GM21619 (cell line): ENCODE measurements around the gene PCDHB4.
"Not testable (repeated sequence)": the region's sequence is repeated elsewhere in the genome, so short reads cannot be mapped to it uniquely, and the experiment has no call there.

Source experiments
- ATAC-seq: cut with Tn5 transposase; IDR thresholded peaks from one replicate; pipeline ENCODE4 v1.9.1; 2021; ENCODE audit not compliant: unreplicated experiment

The PCDHB4 gene

GRCh38 chr5:141121563-141121962 is at the start of gene PCDHB4:
TSS of gene PCDHB4 (plus strand) at chr5:141121818. CDS start at chr5:141121999, 181 bp downstream.
- ATAC-seq: no peak

GRCh38 chr5:141077826-141078225 is 43.8 kb upstream of the PCDHB4 start:
- no peak for ATAC-seq

DNA sequence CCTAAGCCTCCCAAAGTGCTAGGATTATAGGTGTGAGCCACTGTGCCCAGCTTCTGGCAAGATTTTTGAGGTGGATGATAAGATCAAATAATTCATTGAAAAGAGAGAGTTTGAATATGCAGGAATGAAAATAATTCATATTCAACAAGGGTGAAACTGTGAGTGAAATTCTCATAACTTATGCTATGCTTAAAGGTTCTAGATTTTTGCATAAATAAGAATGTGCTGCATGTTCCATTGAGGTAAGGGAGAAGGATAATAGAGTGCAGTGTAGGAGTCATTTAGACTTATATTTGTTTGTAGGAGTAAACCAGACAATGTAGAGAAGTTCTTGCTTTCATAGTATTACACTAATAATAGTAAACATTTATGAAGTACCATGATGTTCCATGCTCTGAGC is 39.4 kb upstream of the PCDHB4 start:
- ATAC-seq: no peak

DNA sequence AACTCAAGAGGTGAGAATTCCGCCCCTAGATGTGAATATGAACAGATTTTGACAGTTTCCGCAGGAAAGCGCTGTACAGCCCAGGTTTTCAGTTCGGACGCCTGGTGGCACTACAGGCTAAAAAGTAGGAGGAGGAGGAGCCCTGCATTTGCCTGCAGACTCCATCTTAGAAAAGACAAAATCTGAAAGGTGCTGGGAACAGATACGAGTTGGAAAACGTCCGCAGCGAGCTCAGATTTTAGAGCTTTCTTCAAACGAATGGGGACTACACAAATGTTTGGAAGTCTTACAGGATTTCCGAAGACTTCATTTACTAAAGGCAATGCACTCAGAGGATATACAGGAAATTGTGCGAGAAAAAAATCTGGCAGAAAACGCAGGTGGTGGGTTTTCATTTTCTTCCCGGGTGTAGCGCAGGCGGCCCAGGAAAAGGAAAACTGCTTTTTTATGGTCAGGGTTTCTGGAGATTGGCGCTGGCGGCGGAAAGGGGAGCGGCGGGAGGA is 37.1 kb upstream of the PCDHB4 start:
- ATAC-seq: no peak

DNA sequence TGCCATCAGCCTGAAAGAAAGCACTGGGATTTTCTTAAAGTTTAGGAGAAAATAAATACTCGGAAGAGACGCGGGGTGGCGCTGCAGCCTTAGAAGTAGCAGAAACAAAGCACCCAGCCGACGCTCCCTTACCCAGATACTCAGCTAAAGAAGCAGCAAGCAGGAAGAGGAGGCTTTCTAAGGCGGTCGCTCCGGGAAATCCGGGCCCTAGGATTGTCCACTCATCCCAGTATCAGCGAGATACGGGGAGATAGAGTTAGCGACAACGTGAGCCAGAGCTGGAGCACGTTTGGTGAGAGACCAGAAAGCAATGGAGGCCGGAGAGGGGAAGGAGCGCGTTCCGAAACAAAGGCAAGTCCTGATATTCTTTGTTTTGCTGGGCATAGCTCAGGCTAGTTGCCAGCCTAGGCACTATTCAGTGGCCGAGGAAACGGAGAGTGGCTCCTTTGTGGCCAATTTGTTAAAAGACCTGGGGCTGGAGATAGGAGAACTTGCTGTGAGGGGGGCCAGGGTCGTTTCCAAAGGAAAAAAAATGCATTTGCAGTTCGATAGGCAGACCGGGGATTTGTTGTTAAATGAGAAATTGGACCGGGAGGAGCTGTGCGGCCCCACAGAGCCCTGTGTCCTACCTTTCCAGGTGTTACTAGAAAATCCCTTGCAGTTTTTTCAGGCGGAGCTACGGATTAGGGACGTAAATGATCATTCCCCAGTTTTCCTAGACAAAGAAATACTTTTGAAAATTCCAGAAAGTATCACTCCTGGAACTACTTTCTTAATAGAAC is 26.9 kb upstream of the PCDHB4 start, which contains the start of gene PCDHB2:
TSS of gene PCDHB2 (plus strand) at position 135 of the 782 bp plus-strand sequence. CDS start at position 311, 176 bp downstream.
- no peak for ATAC-seq

GRCh38 chr5:141095263-141095641 is 26.4 kb upstream of the PCDHB4 start:
- no peak for ATAC-seq

GRCh38 chr5:141096181-141096580 is 25.4 kb upstream of the PCDHB4 start:
- not testable (repeated sequence) for ATAC-seq

GRCh38 chr5:141096586-141096985 is 25.0 kb upstream of the PCDHB4 start:
- ATAC-seq: not testable (repeated sequence)

DNA sequence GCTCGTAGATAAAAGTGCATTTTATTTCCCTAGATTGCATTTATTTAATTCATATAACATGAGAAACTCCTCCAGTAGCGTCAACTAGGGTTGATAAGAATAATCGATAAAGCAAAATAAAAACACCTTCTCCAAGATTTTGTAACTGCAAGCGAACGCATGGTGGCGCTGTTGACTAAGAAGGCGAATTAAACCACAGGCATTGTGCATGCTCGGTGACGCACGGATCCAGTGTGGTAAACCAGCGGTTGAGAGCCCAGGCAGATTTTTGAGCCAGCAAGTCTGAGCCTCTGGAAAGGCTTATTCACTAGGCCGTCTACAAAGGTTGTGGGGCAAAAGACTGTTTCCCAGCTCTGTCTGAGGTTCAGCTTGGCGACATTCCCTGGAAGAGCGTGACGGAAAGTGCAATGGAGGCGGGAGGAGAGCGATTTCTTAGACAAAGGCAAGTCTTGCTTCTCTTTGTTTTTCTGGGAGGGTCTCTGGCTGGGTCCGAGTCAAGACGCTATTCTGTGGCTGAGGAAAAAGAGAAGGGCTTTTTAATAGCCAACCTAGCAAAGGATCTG is 21.3 kb upstream of the PCDHB4 start, which contains the start of gene PCDHB3:
TSS of gene PCDHB3 (plus strand) at position 231 of the 563 bp plus-strand sequence. CDS start at position 408, 177 bp downstream.
- no peak for ATAC-seq

- ATAC-seq: no peak
These were observed 20.6 kb upstream of the PCDHB4 start for GRCh38 chr5:141101059-141101458.

DNA sequence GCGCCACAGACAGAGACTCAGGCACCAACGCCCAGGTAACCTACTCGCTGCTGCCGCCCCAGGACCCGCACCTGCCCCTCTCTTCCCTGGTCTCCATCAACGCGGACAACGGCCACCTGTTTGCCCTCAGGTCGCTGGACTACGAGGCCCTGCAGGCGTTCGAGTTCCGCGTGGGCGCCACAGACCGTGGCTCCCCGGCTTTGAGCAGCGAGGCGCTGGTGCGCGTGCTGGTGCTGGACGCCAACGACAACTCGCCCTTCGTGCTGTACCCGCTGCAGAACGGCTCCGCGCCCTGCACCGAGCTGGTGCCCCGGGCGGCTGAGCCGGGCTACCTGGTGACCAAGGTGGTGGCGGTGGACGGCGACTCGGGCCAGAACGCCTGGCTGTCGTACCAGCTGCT is 19.5 kb upstream of the PCDHB4 start:
- ATAC-seq: not testable (repeated sequence)

DNA sequence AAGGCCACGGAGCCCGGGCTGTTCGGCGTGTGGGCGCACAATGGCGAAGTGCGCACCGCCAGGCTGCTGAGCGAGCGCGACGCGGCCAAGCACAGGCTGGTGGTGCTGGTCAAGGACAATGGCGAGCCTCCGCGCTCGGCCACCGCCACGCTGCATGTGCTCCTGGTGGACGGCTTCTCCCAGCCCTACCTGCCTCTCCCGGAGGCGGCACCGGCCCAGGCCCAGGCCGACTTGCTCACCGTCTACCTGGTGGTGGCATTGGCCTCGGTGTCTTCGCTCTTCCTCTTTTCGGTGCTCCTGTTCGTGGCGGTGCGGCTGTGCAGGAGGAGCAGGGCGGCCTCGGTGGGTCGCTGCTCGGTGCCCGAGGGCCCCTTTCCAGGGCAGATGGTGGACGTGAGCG is 19.1 kb upstream of the PCDHB4 start:
- ATAC-seq: not testable (repeated sequence)

DNA sequence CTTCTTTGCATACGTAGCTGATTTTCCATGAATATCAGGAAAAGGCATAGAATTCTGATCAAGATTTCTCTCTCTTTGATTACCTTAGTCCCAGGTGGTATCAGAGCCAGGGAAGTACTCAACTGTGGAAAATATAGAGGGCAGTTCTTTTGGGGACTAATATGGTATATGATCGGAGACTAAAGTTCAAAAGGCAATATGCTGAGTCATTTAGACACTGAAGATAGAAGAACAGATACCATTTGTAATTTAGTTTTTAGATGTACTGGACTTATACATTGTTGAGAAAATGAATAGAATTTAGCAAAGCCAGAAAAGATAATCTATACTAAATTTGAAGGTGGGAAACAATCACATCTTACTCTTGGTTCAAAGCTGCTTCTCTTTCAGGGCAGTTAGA is 16.3 kb upstream of the PCDHB4 start:
- no peak for ATAC-seq

DNA sequence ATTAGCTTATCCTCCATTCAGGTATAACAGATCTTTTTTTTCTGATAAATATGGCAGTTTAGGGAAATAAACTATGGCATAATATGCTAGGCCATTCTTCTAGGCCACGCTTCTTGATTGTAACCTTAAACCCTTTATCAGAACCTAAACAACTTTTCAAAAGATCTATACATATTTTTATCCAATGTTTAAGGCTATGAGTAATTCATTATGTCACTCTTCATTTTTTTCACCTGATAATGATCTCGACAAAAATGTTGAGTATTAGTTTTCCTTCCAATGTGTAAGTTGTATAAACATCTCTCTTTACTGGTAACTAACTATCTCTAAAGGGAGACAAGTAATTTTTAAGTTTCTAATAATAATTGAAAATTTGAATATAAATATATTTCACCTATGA is 2.4 kb upstream of the PCDHB4 start:
- no peak for ATAC-seq

DNA sequence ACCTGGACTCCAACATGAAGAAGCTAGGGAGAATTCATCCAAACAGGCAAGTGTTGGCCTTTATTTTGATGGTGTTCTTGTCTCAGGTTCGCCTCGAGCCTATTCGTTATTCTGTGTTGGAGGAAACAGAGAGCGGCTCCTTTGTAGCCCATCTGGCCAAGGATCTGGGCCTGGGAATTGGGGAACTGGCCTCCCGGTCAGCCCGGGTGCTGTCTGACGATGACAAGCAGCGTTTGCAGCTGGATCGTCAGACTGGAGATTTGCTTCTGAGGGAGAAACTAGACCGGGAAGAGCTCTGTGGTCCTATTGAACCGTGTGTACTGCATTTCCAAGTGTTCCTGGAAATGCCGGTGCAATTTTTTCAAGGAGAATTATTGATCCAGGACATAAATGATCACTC is 367 bp downstream of the PCDHB4 start:
- ATAC-seq: no peak

DNA sequence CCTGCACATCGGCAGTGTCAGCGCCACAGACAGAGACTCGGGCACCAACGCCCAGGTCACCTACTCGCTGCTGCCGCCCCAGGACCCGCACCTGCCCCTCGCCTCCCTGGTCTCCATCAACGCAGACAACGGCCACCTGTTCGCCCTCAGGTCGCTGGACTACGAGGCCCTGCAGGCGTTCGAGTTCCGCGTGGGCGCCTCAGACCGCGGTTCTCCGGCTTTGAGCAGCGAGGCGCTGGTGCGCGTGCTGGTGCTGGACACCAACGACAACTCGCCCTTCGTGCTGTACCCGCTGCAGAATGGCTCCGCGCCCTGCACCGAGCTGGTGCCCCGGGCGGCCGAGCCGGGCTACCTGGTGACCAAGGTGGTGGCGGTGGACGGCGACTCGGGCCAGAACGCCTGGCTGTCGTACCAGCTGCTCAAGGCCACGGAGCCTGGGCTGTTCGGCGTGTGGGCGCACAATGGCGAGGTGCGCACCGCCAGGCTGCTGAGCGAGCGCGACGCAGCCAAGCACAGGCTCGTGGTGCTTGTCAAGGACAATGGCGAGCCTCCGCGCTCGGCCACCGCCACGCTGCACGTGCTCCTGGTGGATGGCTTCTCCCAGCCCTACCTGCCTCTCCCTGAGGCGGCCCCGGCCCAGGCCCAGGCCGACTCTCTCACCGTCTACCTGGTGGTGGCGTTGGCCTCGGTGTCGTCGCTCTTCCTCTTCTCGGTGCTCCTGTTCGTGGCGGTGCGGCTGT is 1.9 kb downstream of the PCDHB4 start:
- not testable (repeated sequence) for ATAC-seq

GRCh38 chr5:141127305-141127704 is 5.7 kb downstream of the PCDHB4 start:
- ATAC-seq: no peak

DNA sequence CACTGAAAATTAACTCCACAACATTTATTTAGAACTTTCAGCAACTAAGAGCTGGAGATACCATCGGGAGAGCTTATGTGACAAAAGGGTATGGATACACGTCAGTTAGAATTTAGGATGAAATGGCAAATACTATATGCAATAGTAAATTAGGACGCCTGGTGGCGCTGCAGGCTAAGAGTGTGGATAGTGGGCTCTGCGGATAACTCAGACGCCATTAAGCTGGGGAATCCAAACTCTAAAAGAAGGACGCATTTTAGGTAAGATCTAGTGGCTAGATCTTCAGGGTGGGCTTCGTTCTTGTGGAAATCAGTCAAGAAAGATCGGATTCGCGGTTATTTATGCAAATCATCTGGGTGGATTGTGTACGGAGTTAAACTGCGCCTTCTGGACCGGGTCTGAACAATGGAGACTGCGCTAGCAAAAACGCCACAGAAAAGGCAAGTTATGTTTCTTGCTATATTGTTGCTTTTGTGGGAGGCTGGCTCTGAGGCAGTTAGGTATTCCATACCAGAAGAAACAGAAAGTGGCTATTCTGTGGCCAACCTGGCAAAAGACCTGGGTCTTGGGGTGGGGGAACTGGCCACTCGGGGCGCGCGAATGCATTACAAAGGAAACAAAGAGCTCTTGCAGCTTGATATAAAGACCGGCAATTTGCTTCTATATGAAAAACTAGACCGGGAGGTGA is 13.6 kb downstream of the PCDHB4 start, which contains the start of gene PCDHB5:
TSS of gene PCDHB5 (plus strand) at position 177 of the 688 bp plus-strand sequence. CDS start at position 406, 229 bp downstream.
- no peak for ATAC-seq

- no peak for ATAC-seq
These were observed 14.2 kb downstream of the PCDHB4 start for GRCh38 chr5:141135718-141136266.

- not testable (repeated sequence) for ATAC-seq
These were observed 15.7 kb downstream of the PCDHB4 start for GRCh38 chr5:141137346-141137745.
